Fibroblast of skin of left biceps (primary cell): ENCODE data around the gene NUMA1.
A peak's percentile ranks its signal among the peaks of the same experiment; 100 is the strongest.

Source experiments
- DNase-seq, 2 experiments: peaks; one replicate each; pipeline ENCODE4 v3.0.0-alpha.2; 2013; ENCODE audit warnings: low read depth in 2 of 2

NUMA1 gene

DNA sequence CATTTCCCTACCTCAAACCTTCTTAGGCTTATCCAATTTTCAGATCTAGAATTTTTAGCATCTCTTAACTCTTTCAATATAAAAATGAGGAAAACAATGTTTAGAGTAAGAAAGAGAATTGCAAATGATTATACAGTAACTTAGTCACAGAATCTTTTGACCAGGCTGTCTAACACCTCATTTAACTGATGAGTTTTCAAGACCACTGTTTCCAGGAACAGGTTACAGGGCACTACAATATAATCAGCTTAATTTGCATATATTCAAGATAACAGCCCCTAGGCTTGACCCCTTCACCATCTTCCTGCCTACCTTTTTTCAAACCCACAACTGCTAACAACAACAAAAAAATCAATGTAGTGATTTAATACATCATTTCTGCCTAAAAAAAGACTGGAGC lies 12.7 kb downstream of the NUMA1 start:
- DNase-seq: no peak

DNA sequence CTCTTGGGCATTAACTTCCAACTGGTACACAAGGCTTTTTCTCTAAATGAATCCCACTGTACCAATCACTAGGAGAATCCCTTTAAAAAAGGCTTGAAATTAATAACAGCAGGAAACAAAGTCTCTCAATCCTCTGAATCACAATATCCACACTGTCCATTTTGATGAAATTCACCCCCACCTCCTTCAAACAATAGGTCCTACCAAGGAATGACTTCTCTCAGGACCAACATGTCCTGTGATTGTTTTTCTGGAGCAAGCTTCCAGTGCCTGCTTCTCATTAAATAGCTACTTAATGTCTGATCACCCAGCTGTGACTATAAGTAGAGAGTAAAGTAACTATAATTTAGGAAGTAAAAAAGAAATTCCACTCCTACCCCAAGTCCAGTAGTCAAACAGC lies 13.1 kb downstream of the NUMA1 start:
- DNase-seq: no peak

DNA sequence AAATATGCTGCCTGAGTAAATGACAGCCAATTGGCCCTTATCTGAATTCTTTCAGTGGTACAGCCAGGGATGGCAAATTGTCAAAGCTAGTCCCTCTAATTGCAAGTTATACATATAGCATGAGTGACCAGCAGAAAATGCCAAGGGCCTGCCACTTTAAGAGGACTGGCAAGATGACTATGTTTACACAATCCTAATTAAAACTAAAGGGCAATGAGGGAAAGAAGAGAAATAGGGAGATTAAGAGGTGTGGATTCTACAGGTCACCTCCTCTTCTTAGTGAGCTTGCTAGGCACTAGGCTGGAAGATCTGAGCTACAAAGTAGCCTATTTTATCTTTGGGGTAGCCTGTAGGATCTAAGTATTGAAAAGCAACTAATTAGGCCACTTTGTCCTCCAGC lies 13.5 kb downstream of the NUMA1 start:
- DNase-seq: no peak

DNA sequence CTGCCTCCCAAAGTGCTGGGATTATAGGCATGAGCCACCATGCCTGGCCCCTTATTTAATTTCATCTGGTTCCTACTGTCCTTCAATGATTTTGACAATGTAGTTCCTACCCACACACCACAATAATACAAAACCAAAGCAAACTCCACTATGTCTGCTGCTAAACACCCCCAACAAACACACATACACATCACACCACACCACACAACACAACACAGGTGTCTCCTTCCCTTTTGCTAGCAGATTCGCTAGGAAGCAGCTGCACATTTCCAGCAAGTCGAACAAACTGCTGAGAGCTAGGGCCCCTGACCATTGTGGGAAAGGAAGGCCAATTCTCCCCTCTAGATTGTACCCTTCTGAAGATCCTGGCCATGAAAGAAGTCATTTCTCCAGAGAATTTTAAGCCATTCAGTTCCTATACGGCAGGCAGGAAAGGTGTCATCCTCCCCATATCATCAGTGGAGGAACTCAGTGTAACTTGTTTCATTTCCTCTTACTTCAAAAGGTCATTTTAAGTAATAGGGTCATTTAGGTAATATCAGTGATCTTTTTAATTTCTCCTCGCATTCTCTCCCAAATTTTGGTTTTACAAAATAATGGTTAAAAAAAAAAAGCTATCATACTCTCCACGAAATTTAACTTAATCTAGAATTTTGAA lies 18.5 kb downstream of the NUMA1 start:
- no peak for DNase-seq

DNA sequence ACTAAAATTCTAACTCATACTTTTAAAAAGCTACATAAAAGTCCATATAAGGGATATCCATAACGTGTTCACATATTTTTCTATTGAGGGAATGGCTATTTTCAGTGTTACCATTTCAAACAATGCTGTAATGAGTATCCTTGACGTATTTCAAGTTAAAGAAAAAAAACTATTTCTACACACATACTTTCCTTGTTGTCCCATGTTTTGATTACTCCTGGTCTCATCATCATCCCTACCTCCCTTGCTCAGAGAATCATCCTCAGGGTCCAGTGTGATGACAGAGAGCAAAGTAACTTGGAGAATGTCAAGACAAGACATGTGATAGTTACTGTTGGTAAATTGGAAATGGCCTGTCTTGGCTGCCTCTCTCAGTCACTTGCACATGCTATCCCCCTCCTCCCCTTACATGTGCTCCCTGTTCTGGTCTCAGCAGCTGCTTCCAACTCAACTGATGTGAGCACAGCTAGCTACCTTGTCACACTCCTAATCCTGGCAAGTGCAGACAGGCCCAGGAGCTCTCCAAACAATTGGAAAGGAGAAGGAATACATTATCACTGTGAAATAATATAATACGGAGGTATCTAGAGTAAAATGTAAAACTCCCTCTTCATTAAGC lies 21.8 kb downstream of the NUMA1 start:
- peak in 1 of 2 experiments; percentile 19 for DNase-seq

DNA sequence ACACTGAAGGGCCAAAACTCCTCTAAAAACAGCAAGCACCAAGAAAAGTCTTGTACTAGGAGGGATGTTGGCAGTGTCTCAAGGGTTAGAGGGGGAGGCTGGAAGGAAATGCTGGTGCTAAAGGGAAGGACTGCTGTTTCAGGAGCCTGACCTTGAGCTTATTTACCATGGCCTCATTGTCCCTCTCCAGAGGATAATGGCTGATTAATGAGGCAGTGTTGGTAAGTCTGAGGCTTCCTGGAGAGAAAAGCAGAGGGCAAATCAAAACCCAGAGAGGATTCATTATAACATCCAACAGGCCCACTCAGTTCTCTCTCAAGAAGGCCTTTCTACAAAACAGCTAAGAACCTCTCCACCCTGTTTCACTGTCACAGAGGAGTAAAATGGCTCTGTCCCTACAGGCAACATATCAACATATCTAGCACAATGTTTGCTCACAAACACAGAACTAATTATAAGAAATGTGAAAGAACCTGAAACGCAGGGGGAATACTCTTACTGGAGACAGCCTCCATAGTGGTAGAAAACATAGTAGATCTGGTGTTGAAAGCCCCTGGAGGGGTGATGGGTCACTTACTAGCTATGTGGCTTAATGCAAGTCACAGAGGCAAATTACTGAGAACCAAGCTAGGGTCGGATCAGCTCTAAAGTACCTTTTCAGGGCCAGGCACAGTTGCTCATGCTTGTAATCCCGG lies 31.4 kb downstream of the NUMA1 start:
- no peak for DNase-seq

DNA sequence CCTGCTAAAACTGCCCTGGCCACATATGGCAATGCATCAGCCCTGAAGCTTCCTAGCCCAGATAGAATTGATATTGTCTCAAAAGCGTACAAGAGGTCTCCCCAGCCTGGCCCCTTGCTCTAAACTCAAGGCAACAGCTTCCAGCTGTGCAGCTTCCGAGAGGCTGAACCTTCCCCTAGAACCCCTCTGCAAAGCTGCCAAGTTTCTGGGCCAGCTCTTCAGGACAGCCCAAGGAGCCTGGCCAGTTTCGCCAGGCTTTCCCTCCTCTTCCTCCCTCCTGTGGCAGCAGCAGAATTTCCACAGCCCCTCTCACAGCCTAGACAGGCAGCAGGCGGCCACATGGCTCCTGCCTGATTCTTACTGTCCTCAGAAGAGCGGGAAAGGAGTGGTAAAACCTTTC lies 34.5 kb downstream of the NUMA1 start:
- no peak for DNase-seq

DNA sequence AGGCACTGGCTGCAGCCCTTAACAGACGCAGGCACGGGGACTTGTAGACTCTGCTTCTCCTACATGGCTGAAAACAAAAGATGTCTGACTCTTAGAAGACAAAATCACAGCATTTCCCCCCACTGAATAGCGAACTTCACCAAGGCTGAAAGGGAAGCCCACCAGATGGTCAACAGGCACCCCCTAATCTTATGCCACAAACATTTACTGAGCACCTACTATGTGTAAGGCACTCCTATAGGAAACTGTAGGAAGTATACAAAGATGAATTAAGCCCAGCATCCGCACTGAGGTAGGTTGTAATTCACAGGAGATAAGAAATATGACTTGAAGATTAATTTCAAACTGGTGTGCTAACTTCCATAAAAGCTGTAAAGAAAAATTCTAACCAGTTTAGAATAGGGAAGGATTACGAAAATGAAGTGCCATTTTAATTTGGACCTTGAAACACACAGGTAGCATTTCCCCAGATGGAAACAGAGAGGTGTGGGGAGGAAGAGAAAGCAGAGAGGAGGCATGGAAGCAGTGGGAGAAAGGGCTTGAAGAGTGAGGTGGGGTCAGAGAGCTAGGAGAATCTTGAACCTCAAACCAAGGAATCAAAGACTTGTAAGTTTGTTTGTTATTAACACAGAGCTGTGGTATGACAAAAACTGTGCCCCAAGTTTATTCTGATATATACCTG lies 38.1 kb downstream of the NUMA1 start:
- no peak for DNase-seq

DNA sequence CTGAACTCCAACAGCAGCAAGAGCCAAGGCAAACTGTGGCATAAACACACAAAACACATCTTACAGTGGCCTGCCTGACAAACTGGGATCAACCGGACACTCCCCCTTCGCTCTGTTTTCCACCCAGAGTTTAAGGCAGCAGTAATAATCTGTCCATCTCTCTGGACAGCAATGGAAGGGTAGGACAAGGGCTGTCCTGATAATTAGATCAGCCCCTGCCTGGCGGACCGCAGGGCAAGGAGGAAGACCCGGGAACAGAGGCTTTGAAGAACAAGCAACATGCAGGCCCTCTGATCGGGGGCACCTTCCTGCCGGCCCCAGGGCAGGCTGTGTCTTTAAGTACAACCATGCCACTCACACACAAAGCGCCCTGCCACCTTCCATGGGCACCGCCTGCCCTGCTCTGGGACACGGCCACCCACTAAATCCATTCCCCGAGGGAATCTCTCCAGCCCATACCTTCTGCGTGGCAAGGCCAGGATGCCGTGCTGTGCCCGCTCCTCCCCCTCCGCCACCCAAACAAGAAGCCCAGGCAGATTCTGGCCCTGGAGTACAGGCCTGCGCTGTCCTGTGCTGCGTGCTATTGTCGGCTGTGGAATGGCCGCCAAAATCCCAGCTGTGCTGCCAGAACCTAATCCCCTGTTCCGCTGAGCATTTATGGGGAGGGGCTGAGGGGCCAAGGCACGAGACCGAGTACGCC lies 38.8 kb downstream of the NUMA1 start:
- peak in 1 of 2 experiments; percentile 29 for DNase-seq

DNA sequence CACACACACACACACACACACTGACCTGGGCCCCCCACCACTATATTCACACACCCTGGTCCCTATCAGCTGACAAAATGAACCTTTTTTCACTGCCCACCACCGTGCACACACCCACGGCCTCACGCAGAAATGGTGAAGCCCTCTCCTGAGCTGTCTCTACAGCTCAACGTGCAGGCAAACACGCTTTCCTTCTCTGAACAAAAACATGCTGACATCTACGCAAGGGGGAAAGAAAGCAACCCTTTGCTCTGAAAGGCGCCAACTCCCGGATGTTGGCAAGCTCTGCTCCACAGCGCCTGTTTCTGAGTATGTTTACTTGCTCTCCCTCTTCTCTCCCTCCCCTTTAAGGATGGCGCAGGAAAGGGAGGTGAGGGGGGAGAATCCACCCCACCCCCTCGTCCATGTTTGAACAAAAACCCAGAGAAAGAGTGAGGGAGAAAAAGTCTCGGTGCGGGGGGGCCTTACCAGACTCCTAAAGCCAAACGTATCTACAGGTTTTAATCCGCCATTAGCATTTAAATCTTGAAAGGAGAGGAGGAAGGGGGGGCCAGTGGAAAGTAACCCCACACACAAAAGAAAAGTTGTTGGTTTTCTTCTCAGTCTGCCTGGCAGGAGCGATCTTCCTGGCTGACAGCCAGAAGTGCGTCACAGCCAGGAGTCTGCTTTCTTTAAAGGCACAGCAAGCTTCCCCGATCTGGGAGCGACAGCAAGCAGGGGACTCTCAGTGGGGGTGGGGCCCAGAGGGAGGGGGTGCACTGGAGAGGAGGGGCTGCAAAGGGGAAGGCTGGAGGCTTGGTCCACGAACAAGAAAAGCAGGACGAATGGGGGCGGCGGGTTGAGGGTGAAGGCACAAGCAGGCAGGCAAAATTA lies 39.6 kb downstream of the NUMA1 start:
- peak; percentile 91 to 93 for DNase-seq

DNA sequence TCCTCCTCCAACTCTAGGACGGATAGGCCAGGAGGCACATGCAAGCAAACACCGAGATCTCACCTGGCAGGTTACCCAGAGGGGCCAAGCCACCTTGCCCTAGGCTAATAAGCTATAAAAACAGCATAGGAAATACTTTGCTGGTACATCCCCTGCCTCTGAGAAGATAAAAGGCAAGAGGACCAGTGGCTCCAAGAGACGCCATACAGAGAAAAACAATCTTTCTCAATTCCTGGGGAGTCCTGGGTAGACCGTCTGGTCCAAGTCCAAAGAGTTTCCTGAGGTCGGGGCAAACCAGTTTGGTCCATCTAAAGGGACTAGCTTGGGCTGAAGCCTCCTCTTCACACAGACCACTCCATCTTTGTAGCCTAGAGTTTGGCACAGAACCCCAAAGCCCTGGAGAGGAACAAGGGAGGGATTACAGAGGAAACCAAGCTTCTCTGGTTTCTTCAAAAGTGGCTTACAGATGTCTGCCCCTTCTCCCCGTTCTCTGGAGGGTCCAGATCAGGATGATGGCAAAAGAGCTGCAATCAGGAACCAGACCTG lies 40.4 kb downstream of the NUMA1 start:
- no peak for DNase-seq

DNA sequence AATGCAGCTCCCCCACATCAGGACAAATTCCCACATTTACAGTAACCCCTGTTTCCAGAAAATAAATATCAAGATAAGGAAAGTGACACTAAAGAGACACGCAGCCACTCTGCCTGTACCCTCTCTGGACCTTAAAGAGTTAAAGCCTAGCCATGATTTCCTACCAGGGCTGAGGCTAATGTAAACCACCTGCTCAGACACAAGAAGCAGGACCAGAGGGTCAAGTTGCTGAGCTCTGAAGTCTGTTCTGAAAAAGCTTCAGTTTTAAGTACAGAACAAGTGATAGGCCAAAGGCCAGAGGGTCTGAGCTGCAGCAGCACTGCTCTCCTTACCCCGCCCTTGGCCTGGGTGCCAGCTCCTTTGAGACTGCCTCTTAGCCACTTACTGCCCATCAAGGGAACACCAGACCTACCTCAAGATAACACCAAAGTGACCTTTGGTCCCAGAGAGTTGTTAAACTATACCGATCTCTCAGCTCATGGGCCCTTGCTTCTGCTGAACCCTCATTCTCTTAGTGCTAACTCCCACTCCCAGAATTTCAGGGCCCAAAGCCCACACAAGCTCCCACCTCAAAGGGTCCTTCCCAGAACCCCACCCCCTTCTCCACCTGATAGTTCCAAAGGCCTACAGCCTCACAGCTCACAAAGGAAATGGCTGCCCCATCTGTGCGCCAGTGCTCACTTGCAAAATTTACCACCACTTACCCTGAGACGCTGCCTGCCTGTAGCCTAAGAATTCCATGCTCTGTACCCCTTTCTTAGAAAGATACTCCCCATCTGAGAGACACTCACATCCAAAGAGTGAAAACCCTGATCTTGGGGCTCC lies 41.1 kb downstream of the NUMA1 start:
- DNase-seq: no peak

DNA sequence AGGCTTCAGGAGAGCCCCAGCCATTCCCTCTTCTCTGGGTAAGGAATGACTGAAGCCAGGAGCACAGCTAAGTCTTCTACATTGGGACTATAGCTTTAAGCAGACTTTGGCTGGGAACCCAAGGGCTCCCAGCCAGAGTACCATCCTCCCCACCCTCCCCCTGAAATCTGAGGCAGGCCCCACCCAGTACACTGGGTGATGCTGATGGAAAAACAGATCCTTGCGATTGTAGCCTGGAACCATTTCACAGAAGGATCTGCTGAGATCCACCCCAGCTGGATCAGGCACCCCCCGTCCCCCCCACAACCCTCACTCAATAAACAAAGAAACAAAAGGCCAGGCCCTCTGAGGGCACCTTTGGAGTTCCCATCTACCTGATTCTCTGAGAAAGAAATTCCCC lies 41.9 kb downstream of the NUMA1 start:
- no peak for DNase-seq

DNA sequence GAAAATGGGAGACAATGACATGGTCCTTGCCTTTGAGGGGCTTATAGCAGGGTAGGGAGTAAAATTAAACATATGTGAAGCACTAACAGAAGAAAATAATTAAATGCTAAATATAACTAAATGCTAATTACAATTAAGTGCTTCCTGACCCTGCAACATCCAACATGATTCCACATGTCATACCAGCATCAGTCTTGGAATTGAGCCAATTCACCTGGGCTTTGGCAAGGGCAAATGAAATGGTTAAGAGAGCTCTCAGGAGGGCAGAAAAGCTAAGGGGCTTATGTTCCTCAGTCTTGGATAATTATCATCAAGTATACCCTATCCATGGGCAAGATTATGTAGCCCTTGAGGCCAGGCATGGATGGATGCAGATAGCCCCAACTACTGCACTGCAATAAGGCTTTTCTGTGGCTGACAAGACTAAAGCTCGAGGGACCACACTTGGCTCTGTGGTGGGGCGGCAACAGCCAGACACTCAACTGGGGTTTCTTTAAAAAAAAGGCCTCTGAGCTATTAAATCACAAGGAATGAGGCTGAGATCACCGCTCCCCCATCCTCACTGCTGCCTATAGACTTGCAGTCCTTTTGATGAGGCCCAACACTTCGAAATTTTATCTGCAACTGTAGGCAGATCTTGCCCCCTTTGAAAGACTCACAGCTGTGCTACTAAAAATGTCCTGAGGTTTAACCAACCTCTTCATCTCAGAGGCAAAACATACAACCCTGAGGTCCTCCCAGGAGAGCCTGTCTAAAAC lies 42.6 kb downstream of the NUMA1 start:
- no peak for DNase-seq

DNA sequence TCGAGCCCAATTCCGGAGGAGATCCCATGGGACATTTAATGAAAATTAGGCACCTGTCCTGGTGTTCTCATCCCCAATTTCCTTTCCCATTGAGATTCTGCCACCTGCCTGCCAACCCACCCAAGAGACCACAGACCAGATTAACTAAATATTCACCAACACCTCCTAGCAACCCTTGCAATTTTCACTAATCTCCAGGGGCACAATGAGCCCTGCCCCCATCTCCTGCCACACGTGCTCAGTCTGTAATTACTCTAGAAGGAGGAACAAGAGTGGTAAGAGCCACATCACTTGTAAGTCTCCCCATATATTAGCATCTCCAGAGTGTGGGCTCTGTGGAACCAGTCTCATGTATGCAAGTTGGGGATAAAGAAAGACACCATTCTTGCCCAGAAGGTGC lies 43.7 kb downstream of the NUMA1 start:
- no peak for DNase-seq

DNA sequence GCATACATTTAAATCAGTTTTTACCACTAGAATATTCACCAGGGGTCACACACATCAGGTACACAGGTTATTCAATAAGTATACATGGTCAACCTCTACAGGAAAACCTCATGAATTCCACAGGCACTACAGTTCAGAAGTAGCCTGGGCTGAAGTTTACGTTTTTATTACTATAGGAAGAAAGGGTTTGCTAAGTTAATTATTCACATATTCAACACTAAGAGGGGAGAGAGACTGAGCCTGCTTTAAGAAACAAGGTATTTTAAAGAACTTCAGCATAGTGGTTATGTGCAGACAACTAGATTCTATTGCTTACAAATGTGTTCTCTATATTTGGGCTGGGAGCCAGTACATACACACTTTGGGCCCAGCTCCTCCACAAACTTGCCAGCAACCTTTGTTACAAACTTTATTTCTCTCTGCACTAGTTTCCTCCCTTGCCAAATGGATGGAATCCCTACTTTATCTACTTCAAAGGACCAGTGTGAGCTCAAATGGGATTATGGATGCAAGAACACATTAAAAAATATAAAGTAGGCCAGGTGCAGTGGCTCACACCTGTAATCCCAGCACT lies 49.8 kb downstream of the NUMA1 start:
- DNase-seq: no peak

DNA sequence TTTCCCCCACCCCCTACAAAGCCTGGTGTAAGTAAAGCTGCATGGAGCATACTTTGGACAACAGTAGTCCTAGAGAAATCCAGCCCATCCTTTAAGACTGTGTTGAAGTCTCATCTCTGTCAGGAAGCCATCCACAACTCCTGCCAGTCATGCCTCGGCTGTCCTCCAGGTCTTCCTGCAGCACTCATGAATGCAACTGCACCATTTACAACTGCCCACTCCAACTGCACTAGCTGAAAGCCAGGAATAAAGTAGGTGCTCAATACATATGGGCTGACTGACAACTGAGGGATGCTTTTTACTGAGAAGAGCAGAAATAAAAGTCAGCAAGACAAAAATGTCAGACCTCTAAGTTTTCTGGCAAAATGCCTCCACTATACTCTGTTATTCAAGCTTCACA lies 54.3 kb downstream of the NUMA1 start:
- no peak for DNase-seq

DNA sequence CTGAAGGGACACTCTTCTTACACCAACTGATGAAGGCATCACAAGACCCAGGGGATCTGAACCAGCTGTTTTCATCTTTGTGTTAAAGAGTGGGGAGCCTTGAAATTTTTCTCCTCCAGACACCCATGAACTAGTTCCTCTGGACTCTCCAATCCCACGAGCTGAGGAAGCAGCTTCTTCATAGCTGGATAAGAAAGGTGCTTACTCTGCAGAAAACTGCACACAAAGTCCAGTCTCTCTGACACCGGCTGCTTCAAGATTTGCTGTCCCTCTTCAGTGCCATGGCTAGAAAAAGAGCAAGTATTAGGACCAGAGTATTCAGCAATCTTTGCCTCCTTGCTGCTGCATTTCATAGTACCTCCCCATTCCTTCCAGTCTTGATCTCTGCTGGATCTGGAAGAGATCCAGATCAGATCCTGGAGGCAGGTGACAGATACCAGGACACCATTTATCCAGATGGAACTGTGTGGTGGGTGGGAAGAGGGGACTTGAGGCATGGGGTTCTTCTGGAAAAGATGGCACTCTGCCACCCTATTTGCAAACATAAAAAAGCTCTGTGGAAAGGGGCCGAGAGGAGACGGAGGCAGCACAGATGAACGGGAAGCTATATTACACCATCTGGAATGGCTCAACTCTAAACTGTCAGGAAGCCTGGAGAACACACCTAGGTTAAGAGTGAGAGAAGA lies 56.1 kb downstream of the NUMA1 start:
- DNase-seq: no peak
